Activated CD4-positive, alpha-beta T cell treated with anti-CD3 and anti-CD28 coated beads, Interleukin-2, amount 50 U/mL, for 48 hours (primary cell): Measurements from ENCODE around the gene HPX.
A peak's percentile ranks its signal among the peaks of the same experiment; 100 is the strongest.

Experiments
- DNase-seq, 2 experiments: peaks; one replicate each; pipeline ENCODE4 v3.0.0-alpha.2; 2020

The HPX gene, protein sequence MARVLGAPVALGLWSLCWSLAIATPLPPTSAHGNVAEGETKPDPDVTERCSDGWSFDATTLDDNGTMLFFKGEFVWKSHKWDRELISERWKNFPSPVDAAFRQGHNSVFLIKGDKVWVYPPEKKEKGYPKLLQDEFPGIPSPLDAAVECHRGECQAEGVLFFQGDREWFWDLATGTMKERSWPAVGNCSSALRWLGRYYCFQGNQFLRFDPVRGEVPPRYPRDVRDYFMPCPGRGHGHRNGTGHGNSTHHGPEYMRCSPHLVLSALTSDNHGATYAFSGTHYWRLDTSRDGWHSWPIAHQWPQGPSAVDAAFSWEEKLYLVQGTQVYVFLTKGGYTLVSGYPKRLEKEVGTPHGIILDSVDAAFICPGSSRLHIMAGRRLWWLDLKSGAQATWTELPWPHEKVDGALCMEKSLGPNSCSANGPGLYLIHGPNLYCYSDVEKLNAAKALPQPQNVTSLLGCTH

DNA sequence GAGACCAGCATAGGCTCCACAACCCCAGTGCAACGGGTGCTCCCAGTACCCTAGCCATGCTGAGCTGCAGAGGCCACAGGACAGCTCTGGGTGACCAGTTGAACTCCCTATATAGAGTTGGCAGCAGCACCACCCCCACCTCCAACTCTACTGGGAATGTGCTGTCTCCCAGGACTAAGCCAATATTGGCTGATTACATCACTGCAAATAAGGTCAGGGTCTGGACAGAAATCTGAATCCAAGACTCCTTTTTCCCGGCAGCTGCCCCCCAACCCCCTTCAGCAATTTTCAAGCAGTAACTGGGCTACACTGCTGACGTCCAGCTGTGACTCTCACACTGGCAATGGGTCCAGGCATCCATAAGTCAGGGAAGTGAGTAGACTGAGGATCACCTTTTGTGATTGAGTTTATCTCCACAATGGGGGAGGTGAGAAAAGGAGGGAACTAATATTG is at the start of gene HPX:
Gene HPX, minus strand, starts transcription at position 82 of the 453 bp plus-strand sequence. Its CDS starts 24 bp downstream, at position 58.
- DNase-seq = no peak

DNA sequence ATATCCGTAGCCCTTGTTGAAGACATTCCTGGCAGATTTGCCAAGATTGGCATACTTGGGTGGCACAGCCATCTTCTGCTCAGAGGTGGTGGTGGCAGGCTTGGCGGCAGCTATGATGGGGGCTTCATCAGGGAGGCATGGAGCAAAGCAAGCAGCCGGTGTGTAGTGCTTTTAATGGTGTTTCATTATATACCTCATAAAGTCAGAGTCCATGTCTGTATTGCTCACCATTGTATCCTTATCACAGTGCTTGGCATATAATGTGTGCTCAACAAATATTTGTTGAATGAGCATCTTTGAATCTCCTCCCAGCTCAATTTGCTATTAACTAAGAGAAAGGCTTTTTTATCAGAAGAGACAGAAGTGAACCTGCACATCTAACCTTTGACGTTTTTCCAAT is 48.5 kb upstream of the HPX start:
- DNase-seq = no peak

DNA sequence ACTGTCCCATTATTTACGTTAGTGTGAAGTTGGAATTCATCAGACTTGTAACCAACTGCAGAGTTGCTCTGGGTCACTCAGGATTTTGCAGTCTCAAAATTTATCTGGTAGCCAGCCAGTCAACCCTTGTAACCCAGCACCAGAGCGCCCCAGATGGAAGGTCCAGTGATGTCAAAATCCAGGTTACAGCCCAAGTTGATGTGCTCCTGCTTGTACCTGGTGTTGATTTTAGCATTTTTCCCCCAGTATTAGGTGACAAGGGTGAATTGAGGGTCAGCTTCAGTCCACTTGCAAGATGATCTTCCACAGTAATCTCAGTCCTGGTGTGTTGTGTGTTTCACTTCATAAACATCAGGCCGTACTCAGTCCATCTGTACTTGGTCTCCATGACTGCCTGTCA is 48.0 kb upstream of the HPX start:
- DNase-seq = no peak

DNA sequence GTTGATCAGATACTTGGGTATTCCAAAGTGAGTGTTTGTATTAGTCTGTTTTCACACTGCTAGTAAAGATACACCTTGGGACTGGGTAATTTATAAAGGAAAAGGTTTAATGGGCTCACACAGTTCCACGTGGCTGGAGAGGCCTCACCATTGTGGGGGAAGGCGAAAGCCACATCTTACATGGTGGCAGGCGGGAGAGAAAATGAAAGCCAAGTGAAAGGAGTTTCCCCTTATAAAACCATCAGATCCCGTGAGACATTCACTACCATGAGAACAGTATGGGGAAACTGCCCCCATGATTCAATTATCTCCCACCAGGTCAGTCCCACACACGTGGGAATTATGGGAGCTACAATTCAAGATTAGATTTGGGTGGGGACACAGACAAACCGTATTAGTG is 47.6 kb upstream of the HPX start:
- no peak for DNase-seq

DNA sequence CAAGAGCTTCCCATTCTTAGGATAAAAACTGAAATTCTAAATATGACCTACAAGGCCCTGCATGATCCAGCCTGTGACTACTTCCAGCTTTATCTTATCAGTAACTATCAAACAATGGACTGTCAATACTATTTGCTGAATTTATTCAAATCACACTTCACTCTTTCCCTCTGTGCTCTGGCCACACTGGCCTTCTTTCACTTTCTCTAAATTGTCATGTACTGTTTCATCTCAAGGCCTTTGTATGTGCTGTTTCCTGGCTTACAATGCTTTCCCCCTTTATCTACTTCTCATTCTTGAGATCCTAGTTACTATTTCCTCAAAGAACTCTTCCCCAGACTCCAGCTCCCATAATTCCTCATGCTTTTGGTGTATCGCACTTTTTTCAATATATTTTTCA is 46.2 kb upstream of the HPX start:
- DNase-seq = no peak

DNA sequence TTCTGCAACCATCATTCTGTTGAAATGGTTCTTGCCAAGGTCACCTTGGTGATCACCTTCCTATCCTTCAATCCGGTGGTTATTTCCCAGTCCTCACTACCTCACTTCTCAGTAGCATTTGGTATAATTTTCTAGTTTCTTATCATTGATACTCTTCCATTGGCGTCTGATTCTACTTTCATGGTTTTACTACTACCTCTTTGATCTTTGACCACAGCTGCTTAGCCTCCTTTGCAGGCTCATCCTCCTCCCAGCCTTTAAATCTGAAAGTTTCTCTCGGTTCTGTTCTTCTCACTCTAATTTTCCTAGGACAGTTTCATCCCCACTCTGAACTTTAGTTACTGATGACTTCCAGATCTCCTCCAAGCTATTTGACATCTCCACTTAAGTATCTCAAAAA is 45.5 kb upstream of the HPX start:
- DNase-seq = no peak

DNA sequence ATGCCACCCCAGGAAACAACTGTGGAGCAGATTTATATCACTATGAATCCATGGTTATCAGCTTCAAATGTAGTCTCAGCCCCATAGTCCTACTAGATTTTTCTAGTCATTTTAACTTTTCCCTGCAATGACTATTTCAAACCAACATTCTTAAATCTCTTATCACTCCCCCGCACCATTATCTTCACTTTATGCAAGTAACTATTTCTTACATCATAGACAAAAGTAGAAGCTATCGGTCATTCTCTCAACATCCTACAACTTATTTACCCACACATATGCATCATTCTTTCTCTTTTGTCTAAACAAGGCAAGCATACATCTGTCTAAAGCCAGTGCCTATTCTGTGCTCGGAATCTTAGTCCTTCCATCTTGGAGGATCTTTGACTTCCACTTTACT is 44.9 kb upstream of the HPX start:
- no peak for DNase-seq

DNA sequence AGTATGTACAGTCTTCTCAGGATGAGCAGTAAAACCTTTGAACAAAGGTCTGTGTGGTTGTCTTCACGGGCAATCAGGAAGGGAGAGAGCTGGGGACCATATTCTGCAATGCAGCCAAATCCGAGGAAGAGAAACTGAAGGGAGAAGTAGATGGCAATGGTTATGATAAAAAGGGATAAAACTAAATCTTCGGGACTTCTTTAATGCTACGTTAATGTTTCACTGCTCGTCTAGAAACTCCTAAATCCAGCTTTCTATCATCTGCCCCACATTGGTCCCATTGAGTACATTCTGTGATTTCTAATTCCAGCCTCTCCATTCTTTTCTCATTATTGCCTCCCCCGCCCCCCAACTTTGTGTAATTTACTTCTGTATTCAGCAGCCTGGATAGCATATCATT is 42.2 kb upstream of the HPX start:
- DNase-seq = no peak

DNA sequence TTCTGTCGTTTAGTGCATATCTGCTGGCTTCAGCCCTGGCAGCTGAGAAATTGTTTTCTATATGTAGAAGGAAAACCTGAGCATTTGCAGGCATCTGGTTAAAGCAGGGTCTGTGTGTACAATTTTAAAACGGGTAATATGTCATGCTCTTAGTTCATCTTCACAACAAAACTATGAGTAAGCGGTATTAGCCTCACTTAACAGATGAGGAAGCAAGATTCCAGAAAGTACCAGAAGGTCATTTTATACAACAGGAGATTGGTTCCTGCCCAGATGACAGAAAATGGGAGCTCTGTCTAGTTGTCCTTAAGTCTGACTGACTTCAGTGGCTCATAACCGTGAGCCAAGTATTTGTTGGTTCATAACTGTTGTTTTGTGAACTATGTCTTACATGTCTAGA is 41.7 kb upstream of the HPX start:
- DNase-seq = no peak

DNA sequence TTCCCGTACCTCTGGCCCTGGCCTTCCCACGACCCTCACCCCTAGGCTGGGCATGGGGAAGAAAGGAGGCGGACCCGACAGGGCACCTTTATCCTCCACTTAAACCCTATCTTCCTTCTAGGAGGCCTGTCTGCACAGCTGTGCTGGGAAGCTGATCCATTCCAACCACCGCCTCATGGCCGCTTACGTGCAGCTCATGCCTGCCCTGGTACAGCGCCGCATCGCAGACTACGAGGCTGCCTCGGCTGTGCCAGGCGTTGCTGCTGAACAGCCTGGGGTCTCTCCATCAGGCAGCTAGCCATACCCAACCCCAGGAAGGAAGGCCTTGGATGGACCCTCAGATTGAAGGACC is 41.1 kb upstream of the HPX start:
- peak in 1 of 2 experiments; percentile 20 for DNase-seq

DNA sequence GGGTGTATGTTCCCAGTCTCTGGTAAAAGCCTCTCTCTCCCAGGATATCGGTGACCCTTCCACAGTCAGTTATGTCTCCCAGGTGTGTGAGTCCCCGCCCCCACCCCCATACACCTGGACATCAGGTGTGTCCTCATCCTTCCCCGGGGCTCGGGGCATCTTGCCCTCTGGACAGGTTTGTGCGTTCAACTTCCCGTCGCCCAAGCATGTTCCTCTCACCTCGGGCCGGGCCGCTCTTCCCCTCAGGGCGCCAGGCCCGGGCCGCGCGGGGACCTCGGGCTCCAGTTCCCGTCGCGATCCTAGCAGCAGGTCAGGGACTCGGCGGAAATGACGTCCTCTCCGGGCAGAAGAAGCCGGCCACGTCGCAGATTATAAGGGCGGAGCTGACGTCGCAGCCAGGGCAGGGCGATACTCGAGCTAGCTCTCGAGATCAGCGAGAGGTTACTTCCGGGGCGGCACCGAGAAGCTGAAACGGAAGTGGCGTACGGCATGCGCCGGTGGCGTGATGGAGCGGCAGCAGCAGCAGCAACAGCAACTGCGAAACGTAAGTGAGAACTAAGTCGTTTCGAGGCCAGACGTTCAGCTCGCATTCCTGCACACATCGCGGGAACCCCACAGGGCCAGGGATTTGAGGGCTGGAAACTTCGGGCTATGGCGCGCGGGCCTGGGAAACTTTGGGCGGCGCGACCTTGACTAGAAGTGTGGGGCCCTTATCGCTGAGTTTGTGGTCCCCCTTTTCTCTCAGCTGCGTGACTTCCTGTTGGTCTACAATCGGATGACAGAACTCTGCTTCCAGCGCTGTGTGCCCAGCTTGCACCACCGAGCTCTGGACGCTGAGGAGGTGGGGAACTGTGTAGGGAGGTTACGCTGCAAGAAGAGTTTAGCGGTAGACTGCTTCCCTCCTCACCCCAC is 40.5 kb upstream of the HPX start, which contains the start of the genes ARFIP2 and TIMM10B:
Gene ARFIP2, minus strand, starts transcription at position 320 of the 912 bp plus-strand sequence. CDS start 910 bp downstream, outside the sequence.
Gene TIMM10B, plus strand, starts transcription at position 490 of the 912 bp plus-strand sequence. Its CDS starts 16 bp downstream, at position 506.
- DNase-seq = peak; percentile 97 to 99

DNA sequence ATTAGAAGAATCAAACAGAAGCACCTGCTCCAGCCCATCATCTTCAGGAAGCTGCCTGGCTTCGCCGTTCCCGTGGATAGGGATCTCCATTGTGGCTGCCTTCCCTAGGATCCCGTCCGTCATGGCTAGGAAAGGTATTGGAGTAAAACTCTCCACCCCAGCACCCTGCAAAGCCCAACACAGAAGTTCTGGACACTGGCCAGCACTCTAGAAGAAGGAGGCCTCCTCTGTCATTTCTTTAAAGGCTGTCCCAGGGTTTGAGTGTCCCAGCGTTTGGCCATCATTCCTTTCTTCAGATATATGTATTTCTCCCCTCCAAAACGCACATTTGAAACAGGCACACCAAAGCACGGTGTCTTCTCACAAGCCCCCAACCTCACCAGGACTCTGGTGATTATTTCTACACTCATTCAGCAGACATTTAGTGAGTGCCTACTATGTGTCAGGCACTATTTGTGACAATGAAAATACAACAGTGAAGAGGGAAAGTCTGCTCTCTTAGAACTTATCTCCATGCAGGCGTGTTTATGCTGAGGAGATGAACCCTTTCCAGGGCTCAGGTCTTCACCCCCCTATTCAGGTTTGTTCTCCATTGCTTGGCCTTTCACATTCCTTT is 39.6 kb upstream of the HPX start:
- DNase-seq = no peak

DNA sequence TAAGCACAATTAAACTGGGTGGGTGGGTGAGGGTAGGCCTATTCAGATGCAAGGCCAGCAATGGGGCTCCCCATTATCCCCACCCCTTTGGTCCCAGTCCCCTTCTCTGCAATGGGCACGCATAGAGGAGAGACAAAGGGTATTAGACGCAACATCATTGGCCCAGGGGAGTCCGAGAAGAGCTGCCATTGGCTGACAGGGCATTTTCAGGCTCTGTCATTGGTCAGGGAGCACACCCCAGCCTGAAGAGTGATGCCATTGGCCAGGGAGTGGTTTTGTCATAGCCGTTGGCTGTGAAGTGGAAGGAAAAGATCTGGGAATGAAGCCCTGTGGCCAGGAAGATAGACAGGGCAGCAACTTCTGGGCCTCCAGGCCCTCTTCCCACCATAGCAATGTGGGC is 35.8 kb upstream of the HPX start:
- DNase-seq = no peak

DNA sequence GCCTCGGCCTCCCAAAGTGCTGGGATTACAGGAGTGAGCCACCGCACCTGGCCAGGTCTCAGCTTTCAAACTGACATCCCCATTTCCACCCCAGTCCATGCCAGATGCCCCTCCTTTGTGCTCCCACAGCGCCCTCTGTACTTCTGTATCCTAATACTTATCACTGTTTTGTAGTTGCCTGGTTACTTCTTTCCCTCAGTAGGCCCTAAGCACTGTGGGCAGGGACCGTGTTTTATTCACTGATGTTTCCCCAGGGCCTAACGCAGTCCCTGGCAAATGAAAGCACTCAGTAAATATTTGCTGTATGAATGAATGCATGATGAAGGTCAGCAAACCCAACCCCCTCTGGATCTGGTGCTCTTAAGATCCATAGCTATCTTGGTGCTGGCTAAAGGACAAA is 35.1 kb upstream of the HPX start:
- DNase-seq = no peak

DNA sequence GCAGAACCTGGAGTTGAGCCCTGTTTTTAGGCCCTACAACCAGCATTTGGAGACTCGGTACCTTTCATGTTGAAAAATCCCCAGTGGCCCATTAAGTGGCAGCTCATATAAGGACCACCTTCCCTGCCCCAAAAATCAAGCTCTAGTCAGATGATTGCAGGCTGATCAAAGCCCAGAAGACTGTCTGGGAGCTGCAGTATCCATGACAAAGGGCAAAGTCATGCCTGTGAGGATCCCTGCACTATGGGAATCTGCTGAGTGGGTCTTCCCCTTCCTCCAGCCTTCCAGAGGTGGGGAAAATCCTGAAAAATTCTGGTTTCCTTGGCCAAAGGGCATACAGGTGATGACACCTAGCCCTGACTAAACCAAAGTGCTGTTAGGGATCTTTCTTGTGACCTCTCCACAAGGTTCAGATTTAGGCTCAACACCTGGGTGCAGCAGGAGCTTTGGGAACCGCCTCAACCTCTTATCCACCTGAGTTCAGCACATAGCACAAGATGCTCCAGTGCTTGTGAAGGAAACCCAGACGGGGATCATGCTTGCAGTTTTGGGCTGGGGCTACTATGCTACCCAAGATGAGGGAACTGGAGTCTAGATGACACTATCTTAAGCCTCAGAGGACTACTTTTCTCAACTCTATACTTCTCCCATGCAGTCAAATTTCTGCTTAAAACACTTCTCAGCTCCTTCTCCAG is 34.2 kb upstream of the HPX start:
- no peak for DNase-seq

DNA sequence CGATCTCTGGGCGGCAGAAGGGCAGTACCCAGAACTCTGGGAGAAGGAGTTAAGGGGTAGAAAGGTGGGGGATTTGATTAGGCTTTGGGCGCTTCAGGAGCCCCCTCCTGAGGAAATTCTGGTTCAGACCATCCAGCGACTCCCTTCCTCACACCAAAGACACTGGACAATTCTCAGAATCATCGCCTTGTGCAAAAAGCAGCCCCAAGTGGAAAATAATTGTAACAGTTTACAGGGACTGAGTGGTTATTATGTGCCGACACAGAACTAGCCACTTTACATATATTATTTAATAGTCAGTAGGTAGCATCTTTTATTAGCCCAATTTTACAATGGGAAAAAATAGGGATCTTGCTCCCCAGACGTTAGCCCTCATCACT is 33.6 kb upstream of the HPX start:
- DNase-seq = no peak

DNA sequence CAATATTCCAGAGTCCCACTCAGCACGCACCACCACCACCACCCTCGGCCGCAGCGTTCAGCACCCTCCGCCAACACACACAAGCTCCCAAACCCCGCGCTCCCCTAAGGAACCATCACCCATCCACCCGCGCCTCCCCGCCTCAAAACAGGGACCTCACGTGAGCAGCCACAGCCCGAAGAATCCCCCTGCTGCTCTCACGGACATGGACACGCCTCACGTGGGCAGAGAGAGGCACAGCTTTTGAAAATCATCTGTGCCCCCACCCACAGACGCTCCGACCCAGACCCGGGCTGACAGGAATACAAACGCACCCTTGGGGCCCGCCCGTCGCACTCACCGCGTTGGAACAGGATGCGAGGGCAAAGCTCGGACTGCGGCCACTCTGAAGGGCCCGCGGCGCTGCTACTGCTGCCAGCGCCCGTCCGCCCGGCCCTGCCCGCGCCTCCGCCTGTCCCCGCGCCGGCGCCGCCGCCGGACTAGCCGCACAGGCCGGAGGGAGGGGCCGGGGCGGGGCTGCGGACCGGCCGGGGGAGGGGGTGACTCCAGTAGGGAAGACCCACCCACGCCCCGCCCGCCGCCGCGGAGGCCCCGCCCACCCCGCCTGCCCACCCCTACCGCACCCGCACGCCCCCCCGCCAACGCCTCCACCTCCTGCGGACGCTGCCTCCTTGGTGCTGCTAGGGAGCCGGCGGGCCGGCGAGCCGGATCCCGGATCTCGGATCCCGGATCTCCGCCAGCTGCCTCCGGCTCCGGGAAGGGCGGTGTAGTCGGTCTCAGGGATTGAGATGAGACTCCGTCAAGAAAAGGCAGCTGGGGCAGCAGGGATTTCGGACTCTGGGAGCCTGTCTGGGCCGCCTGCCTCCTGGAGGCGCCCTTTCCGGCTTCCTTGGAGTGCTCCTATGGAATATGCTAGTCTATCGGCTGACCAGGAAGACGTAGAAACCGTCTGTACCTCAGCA is 32.9 kb upstream of the HPX start, which contains the start of gene TRIM3:
Gene TRIM3, minus strand, starts transcription at position 491 of the 962 bp plus-strand sequence. CDS start 8,246 bp downstream, outside the sequence.
- peak; percentile 70 to 71 for DNase-seq

DNA sequence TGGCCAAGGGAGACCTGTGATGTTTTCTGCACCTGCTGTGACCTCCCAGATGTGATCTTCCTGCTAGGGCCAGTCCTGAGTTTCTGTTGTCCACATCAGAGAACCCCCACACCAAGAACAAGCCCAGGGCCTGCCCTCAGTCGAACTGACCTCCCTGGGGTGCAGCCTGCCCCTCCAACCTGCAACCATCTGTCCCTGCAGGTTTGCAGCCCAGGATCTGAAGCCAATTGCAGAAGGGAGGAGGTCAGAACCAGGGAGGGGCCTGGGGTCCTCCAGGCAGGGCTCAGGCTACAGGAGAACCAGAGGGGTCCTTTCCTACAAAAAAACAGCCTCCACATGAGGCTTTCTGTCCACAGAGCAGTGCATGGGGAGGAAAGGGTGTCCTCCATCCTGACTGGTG is 32.1 kb upstream of the HPX start:
- no peak for DNase-seq

DNA sequence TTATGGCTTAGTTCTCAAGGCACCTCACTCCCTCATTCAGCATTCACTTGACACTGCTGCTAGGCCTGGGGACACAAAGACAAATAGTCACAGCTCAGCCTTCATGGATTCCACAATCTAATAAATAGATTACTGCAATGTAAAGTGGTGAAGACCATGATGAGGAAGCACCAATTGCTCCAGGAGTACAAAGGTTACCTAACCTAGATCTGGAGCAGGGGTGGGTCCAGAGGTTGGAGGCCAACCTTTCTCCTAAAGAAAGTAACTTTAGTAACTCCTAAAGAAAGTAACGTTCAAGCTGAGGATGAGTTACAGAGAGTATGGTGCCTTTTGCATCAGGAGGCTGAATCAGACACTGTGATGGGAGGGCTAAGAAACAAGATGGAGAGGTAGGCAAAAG is 28.8 kb upstream of the HPX start:
- DNase-seq = no peak

DNA sequence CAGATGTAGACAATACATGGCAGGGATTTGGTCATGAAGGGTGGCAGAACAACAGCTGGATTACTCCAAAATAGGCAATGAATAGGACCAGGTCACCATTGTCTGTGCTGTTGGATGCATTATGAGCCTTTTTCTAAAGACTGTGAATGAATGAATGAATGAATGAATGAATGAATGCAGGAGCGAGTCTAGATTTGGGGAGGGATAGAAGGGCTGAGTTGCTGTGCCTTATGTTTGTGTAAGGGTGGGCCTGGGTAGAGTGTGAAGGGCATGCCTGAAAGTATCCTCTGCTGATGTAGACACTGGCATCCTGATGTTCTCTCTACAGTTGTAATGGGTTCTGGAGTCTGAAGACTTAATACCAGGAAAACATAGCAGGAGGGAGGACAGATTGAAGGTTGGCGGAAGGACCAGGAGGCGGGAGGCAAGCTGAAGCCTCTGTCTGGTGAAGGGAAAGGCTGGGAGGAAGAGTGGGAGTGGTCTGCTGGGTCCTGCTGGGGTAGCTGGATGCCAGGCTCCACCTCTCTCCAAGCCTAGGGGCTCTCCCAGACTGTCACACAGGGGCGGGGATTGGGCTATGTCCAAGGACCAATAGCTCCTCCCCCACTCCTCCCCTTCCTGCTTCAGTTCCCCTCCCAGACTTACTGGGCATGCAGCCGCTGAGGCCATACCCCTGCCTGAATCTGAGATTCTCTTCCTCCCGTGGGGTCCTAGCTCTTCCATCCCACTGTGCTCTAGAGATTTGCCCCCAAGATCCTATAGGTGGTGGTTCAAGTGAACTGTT is 28.1 kb upstream of the HPX start:
- DNase-seq = peak; percentile 19 to 23
